ENCODE measurements around the gene FDXR. TPM values are rescaled to one million over a fixed set of nuclear protein-coding genes. Genes with fewer than 3 reads are reported as not detected.
A peak's percentile ranks its signal among the peaks of the same experiment; 100 is the strongest.

Gene FDXR
- total and polyA plus RNA-seq, 4 donors: 3.9 to 10.1 (median 4.6) TPM

GRCh38 chr17:74898376-74898946 lies 25.7 kb upstream of the FDXR start:
- TF ChIP-seq NR2F2 (IDR thresholded peaks at IDR 0.05) (no peak), HNF4A (conservative IDR thresholded peaks at IDR 0.05) (no peak), SP1 (IDR thresholded peaks at IDR 0.05) (no peak), GABPA (IDR thresholded peaks at IDR 0.05 in 1 of 2, conservative IDR thresholded peaks at IDR 0.05 in 1 of 2) (no peak), RAD21 (IDR thresholded peaks at IDR 0.05) (no peak), ATF3 (IDR thresholded peaks at IDR 0.05) (no peak)
- Histone ChIP-seq H3K9me3 (ENCODE audit: control insufficient read depth in 4 of 4, low read length in 3 of 4) (no peaks in the 10 kb centered on the region), H3K9ac (ENCODE audit: low read depth in 1 of 2, low read length in 2 of 2) (no peak overlapping the region), H3K27me3 (ENCODE audit: control insufficient read depth in 4 of 4, insufficient read depth in 4 of 4, low read length in 3 of 4) (no peaks in the 10 kb centered on the region), H3K36me3 (ENCODE audit: control insufficient read depth in 4 of 4, insufficient read depth in 3 of 4, low read depth in 1 of 4, low read length in 3 of 4) (no peaks in the 10 kb centered on the region), H3K4me1 (ENCODE audit: control insufficient read depth in 4 of 4, insufficient read depth in 4 of 4, low read length in 3 of 4) (peaks cover 0 to 5% (median 1%) of the 10 kb centered on the region in 4 donors), H3K27ac (ENCODE audit: low read depth in 1 of 2, low read length in 2 of 2) (no peak overlapping the region), H3K4me3 (ENCODE audit: low read depth in 1 of 3, low read length in 3 of 3) (no peak overlapping the region)
- 89% methylated on average over 11 of the region's 11 CpGs for WGBS
- no peak for DNase-seq (ENCODE audit: low spot score)

- 33% methylated on average over 22 of the region's 22 CpGs for WGBS
- no peak for TF ChIP-seq ZBTB33 (IDR thresholded peaks at IDR 0.05)
- no peak for TF ChIP-seq REST (IDR thresholded peaks at IDR 0.05)
- TF ChIP-seq RXRA (IDR thresholded peaks at IDR 0.05): no peak
- no peak for TF ChIP-seq HNF4G (IDR thresholded peaks at IDR 0.05)
- TF ChIP-seq TAF1 (conservative IDR thresholded peaks at IDR 0.05): no peak
- no peak for TF ChIP-seq FOXA1 (IDR thresholded peaks at IDR 0.05)
- TF ChIP-seq SP1 (IDR thresholded peaks at IDR 0.05): no peak
- no peak for TF ChIP-seq MAX (IDR thresholded peaks at IDR 0.05)
- TF ChIP-seq HNF4A (conservative IDR thresholded peaks at IDR 0.05): no peak
- TF ChIP-seq CTCF (IDR thresholded peaks at IDR 0.05; ENCODE audit: low read depth, low read length, missing input control): no peak
- TF ChIP-seq JUND (IDR thresholded peaks at IDR 0.05): no peak
- no peak for TF ChIP-seq ATF3 (IDR thresholded peaks at IDR 0.05)
- TF ChIP-seq YY1 (IDR thresholded peaks at IDR 0.05): no peak
- no peak for TF ChIP-seq RAD21 (IDR thresholded peaks at IDR 0.05)
- no peak for TF ChIP-seq EGR1 (IDR thresholded peaks at IDR 0.05; ENCODE audit: low read depth in 2 of 2)
- TF ChIP-seq NR2F2 (IDR thresholded peaks at IDR 0.05): no peak
- no peak for TF ChIP-seq GABPA (IDR thresholded peaks at IDR 0.05 in 1 of 2, conservative IDR thresholded peaks at IDR 0.05 in 1 of 2)
- TF ChIP-seq FOXA2 (IDR thresholded peaks at IDR 0.05): no peak
- no peaks in the 10 kb centered on the region for H3K27me3 ChIP-seq (ENCODE audit: control insufficient read depth in 4 of 4, insufficient read depth in 4 of 4, low read length in 3 of 4)
- peak overlapping the region in 2 of 3 donors; percentile 64 to 75 for H3K4me3 ChIP-seq (ENCODE audit: low read depth in 1 of 3, low read length in 3 of 3)
- no peaks in the 10 kb centered on the region for H3K36me3 ChIP-seq (ENCODE audit: control insufficient read depth in 4 of 4, insufficient read depth in 3 of 4, low read depth in 1 of 4, low read length in 3 of 4)
- H3K27ac ChIP-seq (ENCODE audit: low read depth in 1 of 2, low read length in 2 of 2): no peak overlapping the region
- H3K9ac ChIP-seq (ENCODE audit: low read depth in 1 of 2, low read length in 2 of 2): no peak overlapping the region
- peaks cover 0 to 16% (median 10%) of the 10 kb centered on the region in 4 donors for H3K4me1 ChIP-seq (ENCODE audit: control insufficient read depth in 4 of 4, insufficient read depth in 4 of 4, low read length in 3 of 4)
- H3K9me3 ChIP-seq (ENCODE audit: control insufficient read depth in 4 of 4, low read length in 3 of 4): no peaks in the 10 kb centered on the region
- no peak for DNase-seq (ENCODE audit: low spot score)
Measured at GRCh38 chr17:74893936-74894671, 21.3 kb upstream of the FDXR start.

Data from liver (tissue), 9 donors.